OCI-LY1 (cell line): ENCODE data around the gene SLC25A38.

ENCODE experiments used
- CTCF ChIP-seq: fragments of 200-600 bp; sonication (generic), shearing (Covaris generic); IDR thresholded peaks from 2 replicates; pipeline ENCODE4 v1.5.1; 2017; ENCODE audit warnings: mild to moderate bottlenecking, antibody characterized with exemption, low read length, moderate library complexity, mixed read lengths
- EZH2 ChIP-seq: fragments of 200-600 bp; sonication (generic), shearing (Covaris generic); IDR thresholded peaks from 2 replicates; pipeline ENCODE4 v1.8.0; 2017; ENCODE audit warnings: borderline replicate concordance, mixed run types, mild to moderate bottlenecking, antibody characterized with exemption, low read length, moderate library complexity, mixed read lengths

GRCh38 chr3:39443530-39443929, 60.4 kb downstream of the SLC25A38 start:
- TF ChIP-seq CTCF = no peak
- TF ChIP-seq EZH2 = no peak
